ENCODE data around the gene STARD10.

Gene STARD10

GRCh38 chr11:72762641-72763304 is 31.1 kb downstream of the STARD10 start:
- no peak for DNase-seq

GRCh38 chr11:72760539-72761405 is 33.1 kb downstream of the STARD10 start:
- DNase-seq: no peak

GRCh38 chr11:72759468-72759985 is 34.3 kb downstream of the STARD10 start:
- DNase-seq: no peak

- DNase-seq: no peak
Measured at GRCh38 chr11:72758690-72759389, 35.0 kb downstream of the STARD10 start.

- DNase-seq: no peak
Measured at GRCh38 chr11:72758304-72758689, 35.5 kb downstream of the STARD10 start.

- no peak for DNase-seq
Measured at GRCh38 chr11:72755713-72756285, 38.0 kb downstream of the STARD10 start.

GRCh38 chr11:72754544-72755155 is 39.2 kb downstream of the STARD10 start:
- no peak for DNase-seq

GRCh38 chr11:72754149-72754543 is 39.7 kb downstream of the STARD10 start:
- DNase-seq: no peak

GRCh38 chr11:72753341-72754148 is 40.3 kb downstream of the STARD10 start:
- DNase-seq: no peak

GRCh38 chr11:72752088-72752914 is 41.5 kb downstream of the STARD10 start, which contains the start of gene ARAP1:
Gene ARAP1, minus strand, starts transcription at chr11:72752408. Its CDS starts 25,280 bp downstream, at chr11:72727128.
- DNase-seq: peak; percentile 79 to 84

GRCh38 chr11:72751116-72752087 is 42.4 kb downstream of the STARD10 start:
- DNase-seq: no peak

- DNase-seq: no peak
Measured at GRCh38 chr11:72750556-72751115, 43.2 kb downstream of the STARD10 start.

- DNase-seq: no peak
Measured at GRCh38 chr11:72750086-72750485, 43.8 kb downstream of the STARD10 start.

GRCh38 chr11:72747289-72747855 is 46.5 kb downstream of the STARD10 start:
- DNase-seq: no peak

- no peak for DNase-seq
Measured at GRCh38 chr11:72746821-72747220, 47.0 kb downstream of the STARD10 start.

- no peak for DNase-seq
Measured at GRCh38 chr11:72745925-72746550, 47.8 kb downstream of the STARD10 start.

- DNase-seq: no peak
Measured at GRCh38 chr11:72745511-72745910, 48.3 kb downstream of the STARD10 start.

- no peak for DNase-seq
Measured at GRCh38 chr11:72744474-72744873, 49.4 kb downstream of the STARD10 start.
